Aorta (tissue), 5 donors: ENCODE measurements around the gene IGSF10. TPM values are rescaled to one million over a fixed set of nuclear protein-coding genes. Genes with fewer than 3 reads are reported as not detected.

ENCODE experiments used
- ATAC-seq: fragments of 200-7000 bp; cut with Tn5 transposase; one replicate; pipeline ENCODE4 v1.9.1; 2022; ENCODE audit warnings: moderate library complexity; ENCODE audit not compliant: low FRiP score
- DNase-seq, 2 donors: peaks; one replicate each; pipeline ENCODE4 v3.0.0-alpha.2; 2020
- H3K27ac ChIP-seq, 2 donors: one replicate each; pipeline ENCODE4 v1.5.1; 2013; ENCODE audit warnings: low read length in 2 of 2, mild to moderate bottlenecking in 2 of 2, moderate library complexity in 2 of 2, control low read depth in 1 of 2, inconsistent platforms in 1 of 2, low read depth in 1 of 2
- H3K27me3 ChIP-seq, 2 donors: one replicate each; pipeline ENCODE4 v1.6.1; 2013; ENCODE audit warnings: control low read depth in 1 of 2, low read length in 1 of 2, mild to moderate bottlenecking in 1 of 2, moderate library complexity in 1 of 2; ENCODE audit not compliant: insufficient read depth in 2 of 2, control insufficient read depth in 1 of 2
- H3K36me3 ChIP-seq, 2 donors: one replicate each; pipeline ENCODE4 v1.6.1; 2013; ENCODE audit warnings: control low read depth in 1 of 2, low read length in 1 of 2, mild to moderate bottlenecking in 1 of 2; ENCODE audit not compliant: insufficient read depth in 2 of 2, control insufficient read depth in 1 of 2
- H3K4me1 ChIP-seq, 2 donors: one replicate each; pipeline ENCODE4 v1.6.1; 2013; ENCODE audit warnings: low read length in 2 of 2, control low read depth in 1 of 2, mild to moderate bottlenecking in 1 of 2, moderate library complexity in 1 of 2; ENCODE audit not compliant: insufficient read depth in 2 of 2, control insufficient read depth in 1 of 2
- H3K4me3 ChIP-seq, 2 donors: one replicate each; pipeline ENCODE4 v1.5.1; 2013; ENCODE audit warnings: low read length in 2 of 2, control low read depth in 1 of 2, mild to moderate bottlenecking in 1 of 2
- H3K9me3 ChIP-seq: one replicate; pipeline ENCODE4 v1.6.1; 2013; ENCODE audit warnings: mild to moderate bottlenecking, low read length; ENCODE audit not compliant: control insufficient read depth
- WGBS, 2 donors: extraction: QIAGEN DNeasy Blood & Tissue Kit; methylation state at CpG; one replicate each; pipeline ENCODE4 v1.1.7; 2013; 5-methylcytosine and 5-hydroxymethylcytosine counted together
- intact Hi-C, 2 donors: fragments of 100-400 bp; cut with DNase I; formaldehyde crosslinking; loops; one replicate each; pipeline versions ENCODE4 v1.14.2 to v1.15.0; 2022
- polyA plus RNA-seq, 2 donors: library from polyadenylated mRNA; stranded (reverse); fragments of 200-250 nt; gene quantifications; one replicate each; pipeline ENCODE4 v1.2.3, GENCODE V29; 2013
- total RNA-seq, 2 donors: library from RNA; stranded (reverse); fragmentation: NEBNext Ultra II Directional; extraction: Animal tissue kit (Norgen Biotek cat#: 25700); gene quantifications; one replicate each; pipeline ENCODE4 v1.2.1, GENCODE V29; 2021
- donor health status: healthy with polysubstance abuse.
- donor health status: Bipolar disorder and iron deficiency.
- donor health status: DM: no; HTN: no; CAD: no.
- donor health status: DM: no; HTN: no; CAD: no.
- donor health status: DM: yes; HTN: yes; CAD: no.

Gene IGSF10
- total and polyA plus RNA-seq, 4 donors = 2.2 to 7.7 (median 2.6) TPM

DNA sequence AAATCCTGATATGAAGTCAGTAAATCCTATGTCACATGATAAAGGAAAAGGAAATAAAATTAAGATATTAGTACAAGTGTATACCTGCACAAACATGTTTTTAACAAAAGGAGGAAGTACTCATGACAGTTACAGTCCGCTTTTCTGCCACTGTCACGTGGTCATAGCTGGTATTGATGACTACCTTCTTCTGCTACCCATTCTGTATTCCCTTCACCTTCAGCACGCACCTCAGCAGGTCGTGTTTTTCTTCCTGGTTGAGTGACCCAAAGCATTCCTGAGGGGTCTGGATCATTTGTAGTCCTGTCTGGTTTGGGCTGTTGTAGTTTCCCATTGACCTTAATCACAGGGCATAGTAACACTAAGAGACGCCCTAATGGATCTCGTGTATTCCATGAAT, 41.1 kb downstream of the IGSF10 start:
- Histone ChIP-seq H3K27me3 (no peaks in the 10 kb centered on the region), H3K27ac (no peak overlapping the region), H3K36me3 (no peaks in the 10 kb centered on the region), H3K9me3 (no peaks in the 10 kb centered on the region), H3K4me1 (no peaks in the 10 kb centered on the region), H3K4me3 (no peak overlapping the region)
- intact Hi-C loops = no loop called here
- DNase-seq (no peak), ATAC-seq (no peak)
- 69 to 85% methylated on average over 6 of the region's 6 CpGs for WGBS, 2 donors

DNA sequence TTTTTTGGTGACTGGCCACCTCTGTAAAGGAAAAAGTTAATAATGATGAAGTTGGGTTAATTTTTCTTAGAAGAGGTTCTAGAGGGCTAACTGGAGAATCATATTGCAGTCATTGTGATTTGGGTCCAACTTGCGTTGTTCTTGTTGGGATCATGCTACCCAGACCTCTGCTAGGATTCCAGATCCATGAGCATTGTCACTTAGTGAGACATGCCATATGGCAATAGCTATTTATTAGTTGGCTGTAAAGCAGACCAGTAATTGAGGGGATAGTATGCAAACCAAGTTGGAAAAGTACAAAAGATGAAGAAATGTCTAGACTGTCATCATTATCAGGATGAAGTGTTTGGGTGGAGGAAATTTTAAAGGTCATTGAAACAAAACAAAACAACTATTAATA, 45.6 kb downstream of the IGSF10 start:
- no peaks in the 10 kb centered on the region for H3K27me3 ChIP-seq
- no peaks in the 10 kb centered on the region for H3K9me3 ChIP-seq
- intact Hi-C loops = no loop called here
- no peak overlapping the region for H3K27ac ChIP-seq
- no peak for ATAC-seq
- no peak overlapping the region for H3K4me3 ChIP-seq
- no peaks in the 10 kb centered on the region for H3K36me3 ChIP-seq
- H3K4me1 ChIP-seq = no peaks in the 10 kb centered on the region
- WGBS, 2 donors = 28 to 70% methylated on average over 1 of the region's 1 CpG
- no peak for DNase-seq

DNA sequence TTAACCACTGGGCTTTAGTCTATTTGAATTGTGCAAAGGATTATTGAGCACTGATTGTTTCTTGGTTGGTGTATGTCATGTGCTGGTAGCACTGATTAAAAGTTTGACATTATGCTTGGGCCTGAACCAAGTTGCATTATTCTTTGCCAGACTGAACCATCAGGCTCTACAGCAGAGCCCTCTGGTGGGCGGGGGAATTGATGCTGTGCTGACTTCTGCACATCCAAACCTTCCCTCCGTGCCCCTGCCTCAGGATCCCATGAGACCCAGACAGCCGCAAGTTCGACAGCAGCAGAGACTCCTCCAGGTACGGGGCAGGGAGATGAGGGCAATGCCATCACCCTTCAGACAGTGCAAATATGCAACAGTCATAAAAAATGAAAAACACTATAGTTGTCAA, 47.9 kb downstream of the IGSF10 start:
- Histone ChIP-seq H3K27me3 (no peaks in the 10 kb centered on the region), H3K36me3 (no peaks in the 10 kb centered on the region), H3K4me3 (no peak overlapping the region), H3K4me1 (no peaks in the 10 kb centered on the region), H3K9me3 (no peaks in the 10 kb centered on the region), H3K27ac (no peak overlapping the region)
- intact Hi-C loops = no loop called here
- ATAC-seq (no peak), DNase-seq (no peak)
- 79 to 86% methylated on average over 5 of the region's 5 CpGs for WGBS, 2 donors

Other genes with a start within 250 kb of the IGSF10 start
- 1 to 10 TPM; 1.1 to 2.8 TPM for gene P2RY14, start 182.5 kb downstream of the IGSF10 start, total RNA-seq
- 1 to 10 TPM in 1 of 2 donors, under 1 TPM in 1; 0.97 to 1.8 TPM for gene P2RY14, start 182.5 kb downstream of the IGSF10 start, polyA plus RNA-seq
- gene GPR87, start 144.2 kb downstream of the IGSF10 start, total RNA-seq = not detected
- gene GPR87, start 144.2 kb downstream of the IGSF10 start, polyA plus RNA-seq = not detected
- 1 to 10 TPM; 2.6 to 2.7 TPM for gene P2RY13, start 131.5 kb downstream of the IGSF10 start, total RNA-seq
- gene P2RY13, start 131.5 kb downstream of the IGSF10 start, polyA plus RNA-seq = 1 to 10 TPM in 1 of 2 donors, under 1 TPM in 1; 0.51 to 3.3 TPM
- gene P2RY12, start 76.3 kb downstream of the IGSF10 start, total RNA-seq = 1 to 10 TPM; 1.9 to 3.6 TPM
- gene P2RY12, start 76.3 kb downstream of the IGSF10 start, polyA plus RNA-seq = 1 to 10 TPM in 1 of 2 donors, under 1 TPM in 1; 0.87 to 5.1 TPM